Fibroblast of skin of abdomen (primary cell): ENCODE results near the gene PELI3.
A peak's percentile ranks its signal among the peaks of the same experiment; 100 is the strongest.

Source experiments
- DNase-seq: peaks from one replicate; pipeline ENCODE4 v3.0.0-alpha.2; 2013

Gene PELI3

DNA sequence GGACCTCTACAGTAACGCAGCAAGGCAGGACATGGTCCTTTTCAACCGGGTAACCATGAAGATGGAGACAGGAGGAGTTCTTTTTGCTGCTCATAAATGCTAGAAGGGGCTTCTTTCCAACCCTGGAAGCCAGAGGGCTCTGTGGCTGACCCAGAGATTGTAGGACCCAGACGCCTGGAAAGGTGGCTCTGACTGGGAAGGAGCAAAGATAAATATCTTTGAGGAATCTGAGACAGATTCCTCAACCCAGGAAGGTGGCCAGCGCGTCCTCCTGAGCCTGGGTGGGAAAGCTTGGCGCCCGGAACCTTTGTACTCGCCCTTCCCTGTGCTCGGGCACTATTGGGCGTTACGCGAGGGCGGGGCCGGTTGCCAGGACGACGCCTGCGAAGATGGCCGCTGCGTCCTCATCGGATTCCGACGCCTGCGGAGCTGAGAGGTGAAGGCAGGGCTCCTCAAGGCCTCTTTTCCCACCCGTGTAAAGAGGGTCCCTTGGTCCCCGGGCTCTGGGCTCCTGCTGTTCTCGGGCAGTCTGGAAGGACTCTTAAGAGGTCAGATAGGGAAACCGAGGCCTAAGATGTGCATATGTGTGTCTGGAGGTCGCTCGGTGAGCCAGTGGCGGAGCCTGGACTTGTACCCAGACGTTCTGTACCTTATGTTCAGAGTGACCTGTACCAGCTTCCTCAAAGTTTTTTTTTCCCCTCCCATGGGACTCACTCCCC, 43.7 kb downstream of the PELI3 start, which contains the start of gene BBS1:
BBS1 (plus strand) TSS at position 365 of the 719 bp plus-strand sequence; CDS start at position 390, 25 bp downstream.
- peak; percentile 75 for DNase-seq

DNA sequence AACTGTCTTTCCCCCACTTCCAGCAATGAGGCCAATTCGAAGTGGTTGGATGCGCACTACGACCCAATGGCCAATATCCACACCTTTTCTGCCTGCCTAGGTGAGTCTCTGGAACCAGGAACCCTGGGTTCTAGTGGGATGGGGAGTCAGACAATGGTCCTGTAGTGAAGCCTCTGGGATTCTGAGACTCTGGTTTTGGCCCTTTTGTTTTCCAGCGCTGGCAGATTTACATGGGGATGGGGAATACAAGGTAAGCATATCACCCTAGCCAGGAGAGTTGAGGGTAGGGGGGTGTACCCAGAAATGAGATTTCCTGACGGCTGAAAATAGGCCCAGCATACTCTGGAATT, 44.3 kb downstream of the PELI3 start:
- DNase-seq: no peak

DNA sequence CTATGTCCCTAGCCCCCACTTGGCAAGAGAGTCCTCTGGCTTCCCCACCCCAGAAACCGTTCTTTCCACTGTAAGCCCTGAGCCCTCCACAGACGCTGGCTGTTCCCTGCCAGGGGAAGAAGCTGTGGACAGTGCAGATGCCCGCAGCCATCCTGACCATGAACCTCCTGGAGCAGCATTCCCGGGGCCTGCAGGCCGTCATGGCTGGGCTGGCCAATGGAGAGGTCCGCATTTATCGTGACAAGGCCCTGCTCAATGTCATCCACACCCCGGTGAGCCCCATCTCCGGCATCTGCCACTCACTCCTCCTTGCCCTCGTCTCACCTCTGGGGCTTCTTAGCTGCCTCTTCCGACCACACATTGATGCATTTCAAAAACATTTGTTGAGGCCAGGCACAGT, 56.9 kb downstream of the PELI3 start:
- DNase-seq: no peak

DNA sequence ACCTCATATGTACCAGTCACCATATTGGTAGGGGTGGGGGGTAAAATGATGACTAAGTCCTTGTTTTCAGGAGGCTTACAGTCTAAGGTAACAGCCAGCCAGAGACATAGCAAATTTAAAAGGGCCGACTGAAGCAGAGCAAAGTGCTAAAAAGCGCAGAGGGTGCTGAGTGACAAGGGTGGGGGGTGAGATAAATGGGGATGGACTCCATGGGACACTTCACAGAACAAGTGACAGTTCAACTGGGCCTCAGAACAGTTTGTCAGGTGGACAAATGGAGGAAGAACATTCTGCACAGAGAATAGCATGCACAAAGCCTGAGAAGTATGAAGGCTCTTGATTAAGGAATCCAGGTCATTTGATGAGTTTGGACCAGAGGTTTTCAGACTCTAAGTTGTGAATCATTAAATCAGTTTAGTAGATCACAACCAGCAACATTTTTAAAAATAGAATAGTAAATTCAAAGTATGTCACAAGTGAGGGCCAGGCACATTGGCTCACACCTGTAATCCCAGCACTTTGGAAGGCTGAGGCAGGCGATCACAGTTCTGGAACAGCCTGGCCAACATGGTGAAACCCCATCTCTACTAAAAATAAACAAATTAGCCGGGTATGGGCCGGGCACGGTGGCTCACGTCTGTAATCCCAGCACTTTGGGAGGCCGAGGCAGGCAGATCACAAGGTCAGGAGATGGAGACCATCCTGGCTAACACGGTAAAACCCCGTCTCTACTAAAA, 57.8 kb downstream of the PELI3 start:
- DNase-seq: no peak
